Urinary bladder (tissue), 4 donors: ENCODE measurements around the gene GSG1L2. TPM values are rescaled to one million over a fixed set of nuclear protein-coding genes. Genes with fewer than 3 reads are reported as not detected.

ENCODE experiments used
- DNase-seq: peaks from one replicate; pipeline ENCODE4 v3.0.0-alpha.2; 2015; ENCODE audit errors: extremely low spot score
- H3K27ac ChIP-seq: one replicate; pipeline ENCODE4 v1.5.1; 2013; ENCODE audit warnings: low read depth, mild to moderate bottlenecking, moderate library complexity
- H3K36me3 ChIP-seq: one replicate; pipeline ENCODE4 v1.6.1; 2013; ENCODE audit warnings: mild to moderate bottlenecking, moderate library complexity; ENCODE audit not compliant: insufficient read depth
- H3K4me1 ChIP-seq: one replicate; pipeline ENCODE4 v1.6.1; 2013; ENCODE audit warnings: mild to moderate bottlenecking, moderate library complexity; ENCODE audit not compliant: insufficient read depth
- H3K4me3 ChIP-seq: one replicate; pipeline ENCODE4 v1.5.1; 2013; ENCODE audit warnings: low read depth, low read length
- WGBS: extraction: QIAGEN DNeasy Blood & Tissue Kit; methylation state at CpG from one replicate; pipeline ENCODE4 v1.1.7; 2013; 5-methylcytosine and 5-hydroxymethylcytosine counted together
- polyA plus RNA-seq: library from polyadenylated mRNA; stranded (reverse); fragments of 200-250 nt; gene quantifications from one replicate; pipeline ENCODE4 v1.2.3, GENCODE V29; 2013
- total RNA-seq: library from RNA; depleted of rRNA; stranded (reverse); fragments of >200 nt; gene quantifications from one replicate; pipeline ENCODE4 v1.2.3, GENCODE V29; 2014
- donor health status: healthy with polysubstance abuse.
- donor health status: healthy.

Gene GSG1L2
- total and polyA plus RNA-seq, 2 donors, result not detected

- DNase-seq, result no peak
- WGBS, result 69% methylated on average over 5 of the region's 5 CpGs
- no peaks in the 10 kb centered on the region for H3K4me1 ChIP-seq
- H3K36me3 ChIP-seq, result no peaks in the 10 kb centered on the region
- H3K27ac ChIP-seq, result no peak overlapping the region
- H3K4me3 ChIP-seq, result no peak overlapping the region
Observed at GRCh38 chr17:9766970-9767369, 54.9 kb downstream of the GSG1L2 start.

GRCh38 chr17:9765322-9765721 lies 56.6 kb downstream of the GSG1L2 start:
- DNase-seq, result no peak
- Histone ChIP-seq H3K4me3 (no peak overlapping the region), H3K4me1 (no peaks in the 10 kb centered on the region), H3K27ac (no peak overlapping the region), H3K36me3 (no peaks in the 10 kb centered on the region)
- WGBS, result 91% methylated on average over 1 of the region's 1 CpG

DNA sequence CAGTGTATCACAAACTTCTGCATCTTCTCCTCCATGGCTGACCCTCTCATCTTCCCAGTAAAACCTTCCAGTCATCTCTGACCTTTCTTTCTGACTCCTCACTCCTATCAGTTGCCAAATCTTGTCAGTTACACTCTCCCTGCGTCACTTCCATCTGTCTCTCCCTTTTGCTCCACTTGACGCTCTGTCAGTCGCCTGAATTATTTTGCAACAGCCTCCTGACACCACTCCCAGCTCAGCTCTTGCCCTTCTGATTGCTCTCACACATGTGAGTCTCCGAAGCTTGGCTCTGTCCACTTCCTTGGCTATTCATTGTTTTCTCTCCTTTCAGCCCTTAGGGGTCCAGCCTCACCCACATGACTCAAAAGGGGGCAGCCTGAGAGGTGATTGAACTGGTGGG lies 58.2 kb downstream of the GSG1L2 start:
- H3K4me3 ChIP-seq, result no peak overlapping the region
- 46% methylated on average over 4 of the region's 4 CpGs for WGBS
- H3K4me1 ChIP-seq, result no peaks in the 10 kb centered on the region
- no peaks in the 10 kb centered on the region for H3K36me3 ChIP-seq
- DNase-seq, result no peak
- H3K27ac ChIP-seq, result no peak overlapping the region

DNA sequence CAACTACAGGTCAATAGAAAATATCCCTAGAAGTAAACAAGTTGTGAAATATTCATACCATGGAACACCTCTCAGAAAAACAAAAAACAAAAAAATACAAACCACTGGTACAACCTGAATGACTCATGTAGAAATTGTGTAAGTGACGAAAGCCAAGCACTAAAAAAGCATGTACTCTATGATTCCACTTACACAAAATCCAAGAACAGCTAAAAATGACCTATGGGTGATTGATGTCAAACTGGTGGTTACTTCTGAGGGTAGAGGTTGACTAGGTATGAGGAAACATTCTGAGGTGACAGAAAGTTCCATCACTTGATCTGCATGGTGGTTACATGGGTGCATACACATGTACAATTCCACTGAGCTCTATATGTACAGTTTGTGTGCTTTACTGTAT lies 61.6 kb downstream of the GSG1L2 start:
- 89% methylated on average over 1 of the region's 1 CpG for WGBS

GRCh38 chr17:9755083-9755482 lies 66.8 kb downstream of the GSG1L2 start:
- H3K4me3 ChIP-seq, result no peak overlapping the region
- 62% methylated on average over 3 of the region's 3 CpGs for WGBS
- H3K27ac ChIP-seq, result no peak overlapping the region
- no peak for DNase-seq
- H3K36me3 ChIP-seq, result no peaks in the 10 kb centered on the region
- no peaks in the 10 kb centered on the region for H3K4me1 ChIP-seq

More for the DNA sequence above, 61.6 kb downstream of the GSG1L2 start:
- Histone ChIP-seq H3K27ac (no peak overlapping the region), H3K4me1 (no peaks in the 10 kb centered on the region), H3K4me3 (no peak overlapping the region), H3K36me3 (no peaks in the 10 kb centered on the region)
- no peak for DNase-seq

Other genes starting within 250 kb of the GSG1L2 start
- gene STX8, start 246.3 kb downstream of the GSG1L2 start, total RNA-seq, result 101 TPM
- gene STX8, start 246.3 kb downstream of the GSG1L2 start, polyA plus RNA-seq, result 68.4 TPM
- 0.26 TPM for gene CFAP52, start 245.4 kb downstream of the GSG1L2 start, total RNA-seq
- gene CFAP52, start 245.4 kb downstream of the GSG1L2 start, polyA plus RNA-seq, result 0.25 TPM
- gene USP43, start 176.6 kb downstream of the GSG1L2 start, total RNA-seq, result 0.74 TPM
- 0.43 TPM for gene USP43, start 176.6 kb downstream of the GSG1L2 start, polyA plus RNA-seq
- gene DHRS7C, start 30.5 kb downstream of the GSG1L2 start, total RNA-seq, result 1.1 TPM
- gene DHRS7C, start 30.5 kb downstream of the GSG1L2 start, polyA plus RNA-seq, result 0.16 TPM
- 5.5 TPM for gene GLP2R, start 3.8 kb upstream of the GSG1L2 start, total RNA-seq
- 10.9 TPM for gene GLP2R, start 3.8 kb upstream of the GSG1L2 start, polyA plus RNA-seq
- 0.90 TPM for gene RCVRN, start 83.2 kb upstream of the GSG1L2 start, total RNA-seq
- 0.48 TPM for gene RCVRN, start 83.2 kb upstream of the GSG1L2 start, polyA plus RNA-seq